Measurements from ENCODE around the gene KIF21A. TPM values are rescaled to one million over a fixed set of nuclear protein-coding genes. Genes with fewer than 3 reads are reported as not detected.

Gene KIF21A
- total RNA-seq, 1 donor from 2014 or later: 26.4 TPM

- DNase-seq (ENCODE audit: low spot score): no peak
Measured at GRCh38 chr12:39431002-39431796, 11.7 kb downstream of the KIF21A start.

GRCh38 chr12:39429809-39430208 is 13.1 kb downstream of the KIF21A start:
- no peak for DNase-seq (ENCODE audit: low spot score)

- no peak for DNase-seq (ENCODE audit: low spot score)
Measured at GRCh38 chr12:39427360-39427808, 15.5 kb downstream of the KIF21A start.

GRCh38 chr12:39426636-39427240 is 16.2 kb downstream of the KIF21A start:
- DNase-seq (ENCODE audit: low spot score): no peak

GRCh38 chr12:39420043-39420442 is 22.9 kb downstream of the KIF21A start:
- no peak for DNase-seq (ENCODE audit: low spot score)

GRCh38 chr12:39419471-39419870 is 23.4 kb downstream of the KIF21A start:
- DNase-seq (ENCODE audit: low spot score): no peak

GRCh38 chr12:39417916-39418315 is 25.0 kb downstream of the KIF21A start:
- DNase-seq (ENCODE audit: low spot score): no peak

- DNase-seq (ENCODE audit: low spot score): no peak
Measured at GRCh38 chr12:39413836-39414771, 28.8 kb downstream of the KIF21A start.

GRCh38 chr12:39412210-39412609 is 30.7 kb downstream of the KIF21A start:
- no peak for DNase-seq (ENCODE audit: low spot score)

GRCh38 chr12:39406262-39406661 is 36.7 kb downstream of the KIF21A start:
- no peak for DNase-seq (ENCODE audit: low spot score)

GRCh38 chr12:39405580-39405979 is 37.3 kb downstream of the KIF21A start:
- DNase-seq (ENCODE audit: low spot score): no peak

GRCh38 chr12:39404000-39404399 is 38.9 kb downstream of the KIF21A start:
- DNase-seq (ENCODE audit: low spot score): no peak

- no peak for DNase-seq (ENCODE audit: low spot score)
Measured at GRCh38 chr12:39403376-39403775, 39.5 kb downstream of the KIF21A start.

GRCh38 chr12:39402922-39403321 is 40.0 kb downstream of the KIF21A start:
- no peak for DNase-seq (ENCODE audit: low spot score)

- DNase-seq (ENCODE audit: low spot score): no peak
Measured at GRCh38 chr12:39401459-39401858, 41.5 kb downstream of the KIF21A start.

GRCh38 chr12:39395866-39396265 is 47.1 kb downstream of the KIF21A start:
- no peak for DNase-seq (ENCODE audit: low spot score)

- no peak for DNase-seq (ENCODE audit: low spot score)
Measured at GRCh38 chr12:39393890-39394289, 49.0 kb downstream of the KIF21A start.

GRCh38 chr12:39393179-39393578 is 49.7 kb downstream of the KIF21A start:
- DNase-seq (ENCODE audit: low spot score): no peak

GRCh38 chr12:39392154-39392925 is 50.6 kb downstream of the KIF21A start:
- DNase-seq (ENCODE audit: low spot score): no peak

- no peak for DNase-seq (ENCODE audit: low spot score)
Measured at GRCh38 chr12:39390752-39391151, 52.2 kb downstream of the KIF21A start.

- DNase-seq (ENCODE audit: low spot score): no peak
Measured at GRCh38 chr12:39389399-39390150, 53.3 kb downstream of the KIF21A start.

Data from mucosa of gallbladder (tissue), 1 donor.